Activated CD4-positive, alpha-beta T cell treated with anti-CD3 and anti-CD28 coated beads, Interleukin-2, amount 10 ng/mL, durations not matched to agents 24 days and 14 days (primary cell): ENCODE data around the gene EDN3. TPM values are rescaled to one million over a fixed set of nuclear protein-coding genes. Genes with fewer than 3 reads are reported as not detected.
"Not testable (repeated sequence)": the region's sequence is repeated elsewhere in the genome, so short reads cannot be mapped to it uniquely, and the experiment has no call there.

Source experiments
- DNase-seq: peaks from one replicate; pipeline ENCODE4 v3.0.0; 2022
- H3K27ac Mint-ChIP-seq: one replicate; pipeline ENCODE4 v1.8.0; 2022; ENCODE audit warnings: mild to moderate bottlenecking, mixed read lengths
- H3K27me3 Mint-ChIP-seq: one replicate; pipeline ENCODE4 v1.8.0; 2022; ENCODE audit warnings: mixed read lengths
- H3K36me3 Mint-ChIP-seq: one replicate; pipeline ENCODE4 v1.8.0; 2022; ENCODE audit warnings: low read depth, mild to moderate bottlenecking, mixed read lengths
- H3K4me1 Mint-ChIP-seq: one replicate; pipeline ENCODE4 v1.8.0; 2021; ENCODE audit warnings: mixed read lengths
- H3K4me3 Mint-ChIP-seq: one replicate; pipeline ENCODE4 v1.8.0; 2022; ENCODE audit warnings: mild to moderate bottlenecking, moderate library complexity, mixed read lengths
- H3K9me3 Mint-ChIP-seq: one replicate; pipeline ENCODE4 v1.8.0; 2021; ENCODE audit warnings: mixed read lengths
- intact Hi-C: fragments of 100-400 bp; cut with micrococcal nuclease; formaldehyde crosslinking; loops from one replicate; pipeline ENCODE4 v1.15.1; 2023
- total RNA-seq: library from RNA; stranded (reverse); gene quantifications from 2 replicates; pipeline ENCODE4 v1.2.3, GENCODE V29; 2022

The EDN3 gene
- total RNA-seq, 1 donor from 2014 or later, result not detected

DNA sequence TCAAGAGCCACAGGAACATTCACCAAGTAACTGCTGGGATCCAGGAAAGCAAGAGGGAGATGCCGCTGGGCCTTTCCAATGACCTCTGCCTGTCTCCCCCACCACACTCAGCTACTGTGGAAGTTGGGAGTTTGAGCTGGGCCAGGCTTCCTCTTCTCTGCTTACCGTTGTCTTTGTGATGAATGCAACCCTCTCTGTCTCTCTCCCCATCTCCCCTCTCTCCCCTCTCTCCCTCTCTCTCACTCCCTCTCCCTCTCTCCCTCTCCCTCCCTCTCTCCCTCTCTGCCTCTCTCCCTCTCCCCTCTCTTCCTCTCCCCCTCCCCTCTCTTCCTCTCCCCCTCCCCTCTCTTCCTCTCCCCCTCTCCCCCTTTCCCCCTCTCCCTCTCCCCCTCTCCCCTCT, 54.8 kb downstream of the EDN3 start:
- no peak overlapping the region for H3K27ac Mint-ChIP-seq
- H3K4me3 Mint-ChIP-seq, result no peak overlapping the region
- H3K27me3 Mint-ChIP-seq, result no peaks in the 10 kb centered on the region
- peaks cover 4% of the 10 kb centered on the region for H3K4me1 Mint-ChIP-seq
- no peaks in the 10 kb centered on the region for H3K36me3 Mint-ChIP-seq
- no peak for DNase-seq
- intact Hi-C loops, result no loop called here
- H3K9me3 Mint-ChIP-seq, result no peaks in the 10 kb centered on the region

- Mint-ChIP-seq H3K36me3 (no peaks in the 10 kb centered on the region), H3K9me3 (no peaks in the 10 kb centered on the region), H3K4me1 (peaks cover 4% of the 10 kb centered on the region), H3K27ac (no peak overlapping the region), H3K27me3 (no peaks in the 10 kb centered on the region), H3K4me3 (no peak overlapping the region)
- no peak for DNase-seq
- intact Hi-C loops, result no loop called here
Measured at GRCh38 chr20:59356662-59357165, 56.3 kb downstream of the EDN3 start.

DNA sequence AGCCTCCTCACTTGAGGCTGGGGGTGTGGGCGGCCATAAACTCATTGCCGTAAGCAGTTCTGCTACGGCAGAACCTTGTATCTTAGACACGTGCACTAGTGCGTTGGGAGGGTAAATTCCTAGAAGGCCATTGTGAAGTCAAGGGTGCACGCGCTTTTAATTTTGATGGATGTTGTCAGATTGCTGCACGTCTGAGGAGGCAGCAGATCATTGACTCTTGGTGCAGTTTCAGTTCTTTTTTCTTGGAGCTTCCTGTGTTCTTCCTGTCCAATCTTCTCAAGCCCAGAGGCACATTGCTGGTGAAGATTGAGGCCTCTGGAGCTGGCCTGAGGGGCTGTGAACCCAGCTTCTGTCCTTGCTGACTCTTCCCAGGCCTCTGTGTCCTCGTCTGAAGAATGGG, 58.4 kb downstream of the EDN3 start:
- H3K27me3 Mint-ChIP-seq, H3K36me3 Mint-ChIP-seq, intact Hi-C loops, DNase-seq, H3K4me3 Mint-ChIP-seq, H3K4me1 Mint-ChIP-seq, H3K9me3 Mint-ChIP-seq, H3K27ac Mint-ChIP-seq: not testable (repeated sequence)

GRCh38 chr20:59359906-59360725, 59.7 kb downstream of the EDN3 start:
- Mint-ChIP-seq H3K9me3 (no peaks in the 10 kb centered on the region), H3K4me3 (no peak overlapping the region), H3K36me3 (no peaks in the 10 kb centered on the region), H3K27ac (no peak overlapping the region), H3K4me1 (no peaks in the 10 kb centered on the region), H3K27me3 (peaks cover 3% of the 10 kb centered on the region)
- DNase-seq, result no peak
- intact Hi-C loops, result no loop called here

- Mint-ChIP-seq H3K4me3 (no peak overlapping the region), H3K4me1 (no peaks in the 10 kb centered on the region), H3K9me3 (no peaks in the 10 kb centered on the region), H3K36me3 (no peaks in the 10 kb centered on the region), H3K27ac (no peak overlapping the region), H3K27me3 (peaks cover 3% of the 10 kb centered on the region)
- DNase-seq, result no peak
- intact Hi-C loops, result no loop called here
Measured at GRCh38 chr20:59360934-59361333, 60.5 kb downstream of the EDN3 start.

GRCh38 chr20:59361411-59361810, 61.0 kb downstream of the EDN3 start:
- Mint-ChIP-seq H3K9me3 (no peaks in the 10 kb centered on the region), H3K27ac (no peak overlapping the region), H3K36me3 (no peaks in the 10 kb centered on the region), H3K4me1 (no peaks in the 10 kb centered on the region), H3K4me3 (no peak overlapping the region), H3K27me3 (peaks cover 3% of the 10 kb centered on the region)
- no peak for DNase-seq
- intact Hi-C loops, result no loop called here

GRCh38 chr20:59363101-59363500, 62.7 kb downstream of the EDN3 start:
- no peaks in the 10 kb centered on the region for H3K9me3 Mint-ChIP-seq
- H3K27ac Mint-ChIP-seq, result no peak overlapping the region
- peaks cover 3% of the 10 kb centered on the region for H3K27me3 Mint-ChIP-seq
- H3K36me3 Mint-ChIP-seq, result no peaks in the 10 kb centered on the region
- intact Hi-C loops, result no loop called here
- no peaks in the 10 kb centered on the region for H3K4me1 Mint-ChIP-seq
- DNase-seq, result no peak
- no peak overlapping the region for H3K4me3 Mint-ChIP-seq

GRCh38 chr20:59364611-59365010, 64.2 kb downstream of the EDN3 start:
- intact Hi-C loops, result no loop called here
- H3K4me1 Mint-ChIP-seq, result no peaks in the 10 kb centered on the region

GRCh38 chr20:59365611-59366285, 65.3 kb downstream of the EDN3 start:
- H3K27ac Mint-ChIP-seq, result no peak overlapping the region
- H3K4me3 Mint-ChIP-seq, result no peak overlapping the region
- no peak for DNase-seq
- no peaks in the 10 kb centered on the region for H3K4me1 Mint-ChIP-seq
- no peaks in the 10 kb centered on the region for H3K9me3 Mint-ChIP-seq
- peaks cover 3% of the 10 kb centered on the region for H3K27me3 Mint-ChIP-seq
- H3K36me3 Mint-ChIP-seq, result no peaks in the 10 kb centered on the region
- intact Hi-C loops, result no loop called here

More at GRCh38 chr20:59364611-59365010, 64.2 kb downstream of the EDN3 start:
- H3K4me3 Mint-ChIP-seq, result no peak overlapping the region
- peaks cover 3% of the 10 kb centered on the region for H3K27me3 Mint-ChIP-seq
- DNase-seq, result no peak
- H3K27ac Mint-ChIP-seq, result no peak overlapping the region
- no peaks in the 10 kb centered on the region for H3K36me3 Mint-ChIP-seq
- no peaks in the 10 kb centered on the region for H3K9me3 Mint-ChIP-seq

- Mint-ChIP-seq H3K4me1 (no peaks in the 10 kb centered on the region), H3K27ac (no peak overlapping the region), H3K4me3 (no peak overlapping the region), H3K27me3 (peaks cover 10% of the 10 kb centered on the region), H3K9me3 (no peaks in the 10 kb centered on the region), H3K36me3 (no peaks in the 10 kb centered on the region)
- intact Hi-C loops, result no loop called here
- no peak for DNase-seq
Measured at GRCh38 chr20:59371431-59371830, 71.0 kb downstream of the EDN3 start.

GRCh38 chr20:59374261-59374660, 73.8 kb downstream of the EDN3 start:
- intact Hi-C loops, result no loop called here
- Mint-ChIP-seq H3K4me1 (peaks cover 5% of the 10 kb centered on the region), H3K27me3 (peaks cover 10% of the 10 kb centered on the region), H3K36me3 (no peaks in the 10 kb centered on the region), H3K9me3 (no peaks in the 10 kb centered on the region), H3K27ac (no peak overlapping the region), H3K4me3 (no peak overlapping the region)
- no peak for DNase-seq

- intact Hi-C loops, result no loop called here
- H3K9me3 Mint-ChIP-seq, result no peaks in the 10 kb centered on the region
- H3K27ac Mint-ChIP-seq, result no peak overlapping the region
- H3K4me1 Mint-ChIP-seq, result peaks cover 5% of the 10 kb centered on the region
- no peak overlapping the region for H3K4me3 Mint-ChIP-seq
- H3K36me3 Mint-ChIP-seq, result no peaks in the 10 kb centered on the region
- no peak for DNase-seq
- peaks cover 10% of the 10 kb centered on the region for H3K27me3 Mint-ChIP-seq
Measured at GRCh38 chr20:59375541-59375940, 75.1 kb downstream of the EDN3 start.
